H1 (cell line): ENCODE data around the gene ZNF789. TPM values are rescaled to one million over a fixed set of nuclear protein-coding genes. Genes with fewer than 3 reads are reported as not detected.

Experiments used
- CTCF ChIA-PET: fragments of 300-600 bp; sonication (Branson Sonifier 250); formaldehyde crosslinking; loops from one replicate; lab custom pipeline; 2021; ENCODE audit not compliant: partially characterized antibody; lab: Charles Lee
- POLR2A ChIA-PET: fragments of 300-600 bp; sonication (Branson Sonifier 250); formaldehyde crosslinking; loops from one replicate; lab custom pipeline; 2021; ENCODE audit warnings: inconsistent platforms; ENCODE audit not compliant: partially characterized antibody; lab: Charles Lee
- DNase-seq, 2 experiments: peaks; one replicate each; pipeline versions ENCODE4 v3.0.0 to v3.0.0-alpha.2; 2010 to 2022; ENCODE audit warnings: low spot score in 2 of 2, low read depth in 1 of 2, mixed read lengths in 1 of 2
- FAIRE-seq: peaks from 2 replicates; lab custom pipeline; 2011; peaks lifted over from hg19 to GRCh38; lab: Jason Lieb, UNC
- H2AFZ ChIP-seq: 2 replicates; pipeline ENCODE4 v1.8.1; 2012; ENCODE audit warnings: low read length, inconsistent platforms
- H2AK5ac ChIP-seq: 2 replicates; pipeline ENCODE4 v1.6.1; 2013; ENCODE audit warnings: low read depth, low read length
- H2BK120ac ChIP-seq: replicated peaks from 2 replicates; pipeline ENCODE3; 2013; ENCODE audit warnings: low read depth, low read length, inconsistent platforms
- H2BK12ac ChIP-seq: 2 replicates; pipeline ENCODE4 v1.6.1; 2013; ENCODE audit warnings: low read depth, low read length
- H2BK15ac ChIP-seq: 2 replicates; pipeline ENCODE4 v1.6.1; 2013; ENCODE audit warnings: low read length
- H2BK20ac ChIP-seq: 2 replicates; pipeline ENCODE4 v1.6.1; 2013; ENCODE audit warnings: low read length
- H2BK5ac ChIP-seq: 2 replicates; pipeline ENCODE4 v1.6.1; 2013; ENCODE audit warnings: low read depth, low read length
- H3K14ac ChIP-seq: 2 replicates; pipeline ENCODE4 v1.6.1; 2013; ENCODE audit warnings: inconsistent platforms; ENCODE audit not compliant: insufficient read length
- H3K18ac ChIP-seq: 2 replicates; pipeline ENCODE4 v1.6.1; 2013; ENCODE audit warnings: low read length; ENCODE audit errors: extremely low read depth
- H3K23ac ChIP-seq: 2 replicates; pipeline ENCODE4 v1.6.1; 2013; ENCODE audit warnings: inconsistent platforms; ENCODE audit not compliant: insufficient read length
- H3K23me2 ChIP-seq: 2 replicates; pipeline ENCODE4 v1.6.1; 2013; ENCODE audit warnings: low read depth, low read length
- H3K27ac ChIP-seq: 2 replicates; pipeline ENCODE4 v1.6.1; 2011; ENCODE audit warnings: low read depth, low read length, inconsistent platforms
- H3K27me3 ChIP-seq, 4 experiments: replicated peaks in 1 of 4; 1 replicate in 1 of 4; 2 replicates in 3 of 4; pipeline versions ENCODE4 v1.6.1 to v1.8.1; 2011 to 2013; ENCODE audit warnings: low read length in 3 of 4, mild to moderate bottlenecking in 3 of 4, inconsistent platforms in 2 of 4, mixed read lengths in 2 of 4, moderate library complexity in 1 of 4; ENCODE audit not compliant: control insufficient read depth in 3 of 4, insufficient read depth in 3 of 4; ENCODE audit errors: extremely low read depth in 1 of 4
- H3K36me3 ChIP-seq, 4 experiments: 2 replicates each; pipeline versions ENCODE4 v1.6.1 to v1.8.1; 2011 to 2013; ENCODE audit warnings: mild to moderate bottlenecking in 4 of 4, low read length in 3 of 4, moderate library complexity in 2 of 4, control low read depth in 1 of 4, inconsistent platforms in 1 of 4; ENCODE audit not compliant: insufficient read depth in 4 of 4, control insufficient read depth in 2 of 4
- H3K4ac ChIP-seq: replicated peaks from 2 replicates; pipeline ENCODE3; 2013; ENCODE audit warnings: low read length, low read depth, mixed read lengths, inconsistent platforms; ENCODE audit not compliant: insufficient read length
- H3K4me1 ChIP-seq, 4 experiments: replicated peaks in 1 of 4; 1 replicate in 1 of 4; 2 replicates in 3 of 4; pipeline versions ENCODE4 v1.6.1 to v1.8.1; 2011 to 2013; ENCODE audit warnings: low read length in 3 of 4, inconsistent platforms in 2 of 4, mixed read lengths in 1 of 4; ENCODE audit not compliant: insufficient read depth in 4 of 4, control insufficient read depth in 3 of 4
- H3K4me2 ChIP-seq, 2 experiments: 2 replicates each; pipeline versions ENCODE4 v1.6.1 to v1.8.1; 2011 to 2013; ENCODE audit warnings: low read depth in 2 of 2, low read length in 2 of 2, control low read depth in 1 of 2, inconsistent platforms in 1 of 2, mild to moderate bottlenecking in 1 of 2; ENCODE audit not compliant: insufficient read depth in 1 of 2
- H3K4me3 ChIP-seq, 4 experiments: fragments of 200-600, 300-600 bp in 1 of 4; sonication (generic), shearing (Covaris generic), sonication (Bioruptor Twin) in 1 of 4; 2 replicates each; pipeline versions ENCODE4 v1.5.1 to v1.8.1; 2011 to 2016; ENCODE audit warnings: low read length in 4 of 4, low read depth in 3 of 4, control low read depth in 2 of 4, inconsistent platforms in 2 of 4, mild to moderate bottlenecking in 2 of 4, mixed read lengths in 1 of 4, moderate library complexity in 1 of 4; ENCODE audit not compliant: insufficient read depth in 2 of 4; ENCODE audit errors: extremely low read depth in 1 of 4
- H3K56ac ChIP-seq: replicated peaks from 2 replicates; pipeline ENCODE3; 2013; ENCODE audit warnings: low read depth, mild to moderate bottlenecking, mixed read lengths, low read length, inconsistent platforms; ENCODE audit not compliant: insufficient read length
- H3K79me1 ChIP-seq: 2 replicates; pipeline ENCODE4 v1.6.1; 2013; ENCODE audit warnings: low read depth, low read length, control low read depth
- H3K79me2 ChIP-seq, 2 experiments: 2 replicates each; pipeline versions ENCODE4 v1.6.1 to v1.8.1; 2012 to 2013; ENCODE audit warnings: low read length in 2 of 2, mild to moderate bottlenecking in 2 of 2, inconsistent platforms in 1 of 2; ENCODE audit not compliant: insufficient read depth in 2 of 2, control insufficient read depth in 1 of 2
- H3K9ac ChIP-seq, 4 experiments: replicated peaks in 1 of 4; 1 replicate in 1 of 4; 2 replicates in 3 of 4; pipeline versions ENCODE4 v1.6.1 to v1.8.1; 2011 to 2013; ENCODE audit warnings: low read depth in 3 of 4, low read length in 3 of 4, control low read depth in 2 of 4, mild to moderate bottlenecking in 2 of 4, moderate library complexity in 2 of 4, inconsistent platforms in 1 of 4; ENCODE audit errors: extremely low read depth in 1 of 4
- H3K9me3 ChIP-seq, 2 experiments: 2 replicates each; pipeline versions ENCODE4 v1.6.1 to v1.8.1; 2012 to 2013; ENCODE audit warnings: mild to moderate bottlenecking in 2 of 2, moderate library complexity in 2 of 2, control low read depth in 1 of 2, inconsistent platforms in 1 of 2, low read depth in 1 of 2, low read length in 1 of 2, mixed read lengths in 1 of 2; ENCODE audit not compliant: insufficient read depth in 2 of 2
- H4K20me1 ChIP-seq, 2 experiments: replicated peaks in 1 of 2; 2 replicates each; pipeline versions ENCODE3 to v1.8.1; 2011 to 2013; ENCODE audit warnings: inconsistent platforms in 2 of 2, low read length in 2 of 2, mild to moderate bottlenecking in 1 of 2; ENCODE audit not compliant: insufficient read depth in 2 of 2, control insufficient read depth in 1 of 2
- H4K5ac ChIP-seq: 2 replicates; pipeline ENCODE4 v1.6.1; 2013; ENCODE audit warnings: low read length, low read depth, mixed read lengths, inconsistent platforms; ENCODE audit not compliant: insufficient read length
- H4K8ac ChIP-seq: 2 replicates; pipeline ENCODE4 v1.8.0; 2013; ENCODE audit warnings: mild to moderate bottlenecking, moderate library complexity, low read length, inconsistent platforms; ENCODE audit not compliant: insufficient read depth; ENCODE audit errors: extremely low read depth
- H4K91ac ChIP-seq: replicated peaks from 2 replicates; pipeline ENCODE3; 2013; ENCODE audit warnings: low read length, mixed read lengths, inconsistent platforms; ENCODE audit not compliant: insufficient read length
- BCL11A ChIP-seq, 2 experiments: IDR thresholded peaks; one replicate each; pipeline ENCODE4 v1.6.1; 2011; ENCODE audit warnings: low read depth in 2 of 2, low read length in 2 of 2, mild to moderate bottlenecking in 2 of 2
- GTF2F1 ChIP-seq: IDR thresholded peaks from 2 replicates; pipeline ENCODE4 v1.6.1; 2012; ENCODE audit warnings: low read depth, low read length, improper control_type of control experiment, borderline replicate concordance
- HDAC2 ChIP-seq, 2 experiments: fragments of 300-600 bp in 1 of 2; sonication (generic) in 1 of 2; IDR thresholded peaks; 2 replicates each; pipeline ENCODE4 v1.6.1; 2011 to 2012; ENCODE audit warnings: low read depth in 2 of 2, low read length in 2 of 2, mild to moderate bottlenecking in 2 of 2, moderate library complexity in 2 of 2, borderline replicate concordance in 1 of 2, inconsistent platforms in 1 of 2
- NANOG ChIP-seq: IDR thresholded peaks from 2 replicates; pipeline ENCODE4 v1.6.1; 2011; ENCODE audit warnings: low read length, low read depth, mild to moderate bottlenecking, inconsistent platforms; ENCODE audit not compliant: insufficient read depth, poor library complexity, severe bottlenecking
- POLR2A ChIP-seq, 2 experiments: IDR thresholded peaks; 1 replicate in 1 of 2; 2 replicates in 1 of 2; pipeline ENCODE4 v1.6.1; 2011; ENCODE audit warnings: low read depth in 2 of 2, low read length in 2 of 2, mild to moderate bottlenecking in 2 of 2; ENCODE audit errors: control extremely low read depth in 1 of 2
- TEAD4 ChIP-seq: IDR thresholded peaks from 2 replicates; pipeline ENCODE4 v1.6.1; 2012; ENCODE audit warnings: low read depth, low read length, inconsistent platforms, mixed read lengths
- WGBS, 2 experiments: shearing (Covaris generic) in 1 of 2; methylation state at CpG; one replicate each; pipeline versions ENCODE4 v1.1.6 to v1.1.7; 2013 to 2015; ENCODE audit warnings: low lambda C conversion rate in 2 of 2, mixed read lengths in 2 of 2, inconsistent platforms in 1 of 2, low coverage in 1 of 2, missing lambda C conversion rate in 1 of 2; ENCODE audit not compliant: insufficient replicate concordance in 2 of 2, insufficient coverage in 1 of 2, insufficient read length in 1 of 2; ENCODE audit errors: extremely low coverage in 1 of 2, missing lambda C conversion rate in 1 of 2; 5-methylcytosine and 5-hydroxymethylcytosine counted together
- polyA plus RNA-seq, 7 experiments: library from polyadenylated mRNA; depleted of rRNA in 3 of 7; stranded (reverse) in 5 of 7; unstranded in 2 of 7; fragments of >200 nt in 5 of 7; fragments of 200-250 nt in 2 of 7; gene quantifications; 1 replicate in 5 of 7; 2 replicates in 1 of 7; 4 replicates in 1 of 7; pipeline versions ENCODE4 v1.2.1 to v1.2.3, GENCODE V29; 2011 to 2013; ENCODE audit warnings: missing spikeins in 2 of 7, mixed read lengths in 2 of 7
- total RNA-seq: library from RNA; stranded (reverse); fragmentation: NEBNext Ultra II Directional; extraction: Animal tissue kit (Norgen Biotek cat#: 25700); gene quantifications from 2 replicates; pipeline ENCODE4 v1.2.1, GENCODE V29; 2021

ZNF789 gene
- total and polyA plus RNA-seq, 2 of the 8 experiments (the other 6 are each of a cell fraction or from before 2014, with no cell fraction given) = 11.4 to 12.5 TPM

GRCh38 chr7:99449326-99449725 is 23.4 kb upstream of the ZNF789 start:
- DNase-seq = no peak
- H2BK15ac ChIP-seq = no peak overlapping the region
- no peak for FAIRE-seq
- peaks cover 12 to 23% of the 10 kb centered on the region in 2 experiments for H4K20me1 ChIP-seq
- no peak overlapping the region for H3K18ac ChIP-seq
- H3K27me3 ChIP-seq = no peaks in the 10 kb centered on the region; a peak in 1 of 7 replicates
- WGBS, 2 experiments = 93% methylated on average over 5 of the region's 5 CpGs; no CpG with 5 or more reads in 1 of the 2 experiments
- H2AK5ac ChIP-seq = no peak overlapping the region
- H3K56ac ChIP-seq = no peak overlapping the region
- CTCF ChIA-PET = interaction anchor here (0.8 to 1.4 kb wide), 4 partner anchors 10 to 402 kb away, joined by 3 to 6 read pairs (median 3); no protein-coding TSS in a partner anchor
- no peak overlapping the region for H2BK12ac ChIP-seq
- H3K4me1 ChIP-seq = no peaks in the 10 kb centered on the region
- no peak overlapping the region for H3K9ac ChIP-seq
- no peaks in the 10 kb centered on the region for H3K79me1 ChIP-seq
- POLR2A ChIA-PET = interaction anchor here (0.7 to 7.3 kb wide), 10 partner anchors 9 to 80 kb away, joined by 3 to 100 read pairs (median 4); partner anchors contain the start of genes ATP5MF, BUD31, CPSF4 and PTCD1
- no peaks in the 10 kb centered on the region for H3K23me2 ChIP-seq
- H3K14ac ChIP-seq = no peak overlapping the region
- H3K36me3 ChIP-seq = peaks cover 52 to 81% (median 77%) of the 10 kb centered on the region in 4 experiments
- H3K23ac ChIP-seq = no peak overlapping the region
- H4K91ac ChIP-seq = no peak overlapping the region
- H4K5ac ChIP-seq = no peak overlapping the region
- H3K4me2 ChIP-seq = no peak overlapping the region
- no peak overlapping the region for H2BK120ac ChIP-seq
- no peak overlapping the region for H3K4ac ChIP-seq
- H2BK5ac ChIP-seq = no peak overlapping the region; the same call in 1 of the 2 replicates
- H3K4me3 ChIP-seq = no peak overlapping the region
- H2AFZ ChIP-seq = no peak overlapping the region
- H4K8ac ChIP-seq = no peak overlapping the region
- TF ChIP-seq NANOG (no peak), GTF2F1 (no peak), HDAC2 (IDR thresholded peaks at IDR 0.05; ENCODE audit: borderline replicate concordance in 1 of 2, low read depth in 2 of 2, low read length in 2 of 2) (no peak), TEAD4 (no peak), BCL11A (IDR thresholded peaks at IDR 0.05; ENCODE audit: low read depth in 2 of 2, low read length in 2 of 2) (no peak), POLR2A (IDR thresholded peaks at IDR 0.05; ENCODE audit: control extremely low read depth in 1 of 2, low read depth in 2 of 2, low read length in 2 of 2) (0 out of 3 replicates have a peak, but pooled peaks of 1 of the 2 experiments have one; percentile 6)
- H3K79me2 ChIP-seq = no peaks in the 10 kb centered on the region
- no peak overlapping the region for H2BK20ac ChIP-seq
- no peaks in the 10 kb centered on the region for H3K9me3 ChIP-seq
- no peak overlapping the region for H3K27ac ChIP-seq
